Transverse colon (tissue), 4 donors: ENCODE results near the gene NUP43. TPM values are rescaled to one million over a fixed set of nuclear protein-coding genes. Genes with fewer than 3 reads are reported as not detected.

ENCODE experiments used
- DNase-seq: peaks from one replicate; pipeline ENCODE4 v3.0.0-alpha.2; 2019
- H3K27ac ChIP-seq, 4 donors: fragments of 200-600 bp; sonication (generic); 2 replicates each; pipeline ENCODE4 v1.5.1; 2016 to 2018; ENCODE audit warnings: inconsistent platforms in 4 of 4
- H3K27me3 ChIP-seq: fragments of 200-600 bp; sonication (generic); 2 replicates; pipeline ENCODE4 v1.5.1; 2017; ENCODE audit warnings: inconsistent platforms
- H3K36me3 ChIP-seq, 4 donors: fragments of 200-600 bp; sonication (generic); 2 replicates each; pipeline ENCODE4 v1.5.1; 2017 to 2019; ENCODE audit warnings: inconsistent platforms in 4 of 4
- H3K4me1 ChIP-seq, 4 donors: fragments of 200-600 bp; sonication (generic); 2 replicates each; pipeline ENCODE4 v1.5.1; 2017 to 2020; ENCODE audit warnings: inconsistent platforms in 4 of 4
- H3K4me3 ChIP-seq, 4 donors: fragments of 200-600 bp; sonication (generic); 1 replicate in 1 of 4; 2 replicates in 3 of 4; pipeline versions ENCODE4 v1.5.1 to v1.6.1; 2017 to 2019; ENCODE audit warnings: inconsistent platforms in 4 of 4
- H3K9me3 ChIP-seq, 2 donors: fragments of 200-600 bp; sonication (generic); 2 replicates each; pipeline ENCODE4 v1.5.1; 2017 to 2019; ENCODE audit warnings: inconsistent platforms in 2 of 2
- EP300 ChIP-seq: sonication (generic); formaldehyde crosslinking; IDR thresholded peaks from one replicate; pipeline ENCODE4 v1.6.1; 2017; ENCODE audit warnings: antibody characterized with exemption, low read depth
- POLR2A ChIP-seq: fragments of 450-650 bp; IDR thresholded peaks from one replicate; pipeline ENCODE4 v1.6.1; 2016; ENCODE audit warnings: antibody characterized with exemption, mild to moderate bottlenecking, moderate library complexity
- POLR2AphosphoS5 ChIP-seq, 3 donors: sonication (generic); formaldehyde crosslinking; IDR thresholded peaks; one replicate each; pipeline ENCODE4 v1.6.1; 2016; ENCODE audit warnings: antibody characterized with exemption in 3 of 3
- WGBS, 2 donors: methylation state at CpG; one replicate each; pipeline ENCODE4 v1.1.5; 2018; ENCODE audit warnings: low coverage in 1 of 2; 5-methylcytosine and 5-hydroxymethylcytosine counted together
- in situ Hi-C, 4 donors: fragments of 200-750 bp; cut with MboI; loops; one replicate each; pipeline versions ENCODE4 v1.15.0 to v1.15.1; 2017; ENCODE audit warnings: low sequenced_read_pairs in 3 of 4, low pct_ligation_motif_present in 1 of 4, low pct_unique_long_range_greater_than_20kb in 1 of 4
- intact Hi-C: fragments of 100-400 bp; cut with DNase I; formaldehyde crosslinking; loops from one replicate; pipeline ENCODE4 v1.15.1; 2023; ENCODE audit warnings: low total_unique reads
- total RNA-seq, 4 donors: library from RNA; depleted of rRNA; stranded (reverse); fragments of >200 nt; gene quantifications; one replicate each; pipeline ENCODE4 v1.1.0, GENCODE V29; 2016
- TF ChIP-seq, protein P1 (sequence below), 5 experiments: fragments of 200-600 bp in 3 of 5; fragments of 450-650 bp in 2 of 5; sonication (generic) in 3 of 5; IDR thresholded peaks; 1 replicate in 2 of 5; 2 replicates in 3 of 5; pipeline ENCODE4 v1.5.1; 2016 to 2017; ENCODE audit warnings: antibody characterized with exemption in 5 of 5, inconsistent platforms in 3 of 5, mild to moderate bottlenecking in 2 of 5, moderate library complexity in 1 of 5

Gene NUP43
- total RNA-seq, 4 donors from 2014 or later = 14.7 to 54.3 (median 29.3) TPM

DNA sequence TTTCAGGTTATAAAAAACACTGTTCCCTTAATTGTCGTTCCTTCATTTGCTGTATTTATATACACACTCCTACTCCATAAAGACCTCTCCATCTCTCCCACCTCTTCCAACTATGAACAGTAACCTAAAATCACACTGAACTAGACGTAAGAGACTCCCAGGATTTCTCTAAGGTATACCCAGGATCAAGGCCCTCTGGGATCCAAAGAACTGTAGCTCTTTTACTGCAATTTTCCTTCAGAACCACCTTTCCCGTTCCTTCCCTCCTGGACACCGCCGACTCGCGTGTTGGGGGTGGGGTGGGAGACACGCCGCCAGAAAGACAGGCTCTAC is 29.1 kb downstream of the NUP43 start:
- Histone ChIP-seq H3K27me3 (no peaks in the 10 kb centered on the region), H3K36me3 (no peaks in the 10 kb centered on the region), H3K4me3 (peak overlapping the region; percentile 72 to 84 (median 78)), H3K27ac (peak overlapping the region; percentile 96 to 99 (median 97)), H3K4me1 (peaks cover 4 to 36% (median 17%) of the 10 kb centered on the region in 4 donors), H3K9me3 (no peaks in the 10 kb centered on the region)
- DNase-seq = no peak
- WGBS, 2 donors = 0% methylated on average over 9 of the region's 9 CpGs; no CpG with 5 or more reads in 1 of the 2 donors
- TF ChIP-seq EP300 = no peak
- TF ChIP-seq, protein P1, sequence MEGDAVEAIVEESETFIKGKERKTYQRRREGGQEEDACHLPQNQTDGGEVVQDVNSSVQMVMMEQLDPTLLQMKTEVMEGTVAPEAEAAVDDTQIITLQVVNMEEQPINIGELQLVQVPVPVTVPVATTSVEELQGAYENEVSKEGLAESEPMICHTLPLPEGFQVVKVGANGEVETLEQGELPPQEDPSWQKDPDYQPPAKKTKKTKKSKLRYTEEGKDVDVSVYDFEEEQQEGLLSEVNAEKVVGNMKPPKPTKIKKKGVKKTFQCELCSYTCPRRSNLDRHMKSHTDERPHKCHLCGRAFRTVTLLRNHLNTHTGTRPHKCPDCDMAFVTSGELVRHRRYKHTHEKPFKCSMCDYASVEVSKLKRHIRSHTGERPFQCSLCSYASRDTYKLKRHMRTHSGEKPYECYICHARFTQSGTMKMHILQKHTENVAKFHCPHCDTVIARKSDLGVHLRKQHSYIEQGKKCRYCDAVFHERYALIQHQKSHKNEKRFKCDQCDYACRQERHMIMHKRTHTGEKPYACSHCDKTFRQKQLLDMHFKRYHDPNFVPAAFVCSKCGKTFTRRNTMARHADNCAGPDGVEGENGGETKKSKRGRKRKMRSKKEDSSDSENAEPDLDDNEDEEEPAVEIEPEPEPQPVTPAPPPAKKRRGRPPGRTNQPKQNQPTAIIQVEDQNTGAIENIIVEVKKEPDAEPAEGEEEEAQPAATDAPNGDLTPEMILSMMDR (IDR thresholded peaks at IDR 0.05) = no peak
- TF ChIP-seq POLR2A = no peak
- no peak for TF ChIP-seq POLR2AphosphoS5 (IDR thresholded peaks at IDR 0.05)
- in situ Hi-C loops (loop anchor here in 1 of 4 donors (25.0 kb wide), 1 partner anchor 155 kb away; the partner anchor contains the start of gene GINM1), intact Hi-C loops (no loop called here)

DNA sequence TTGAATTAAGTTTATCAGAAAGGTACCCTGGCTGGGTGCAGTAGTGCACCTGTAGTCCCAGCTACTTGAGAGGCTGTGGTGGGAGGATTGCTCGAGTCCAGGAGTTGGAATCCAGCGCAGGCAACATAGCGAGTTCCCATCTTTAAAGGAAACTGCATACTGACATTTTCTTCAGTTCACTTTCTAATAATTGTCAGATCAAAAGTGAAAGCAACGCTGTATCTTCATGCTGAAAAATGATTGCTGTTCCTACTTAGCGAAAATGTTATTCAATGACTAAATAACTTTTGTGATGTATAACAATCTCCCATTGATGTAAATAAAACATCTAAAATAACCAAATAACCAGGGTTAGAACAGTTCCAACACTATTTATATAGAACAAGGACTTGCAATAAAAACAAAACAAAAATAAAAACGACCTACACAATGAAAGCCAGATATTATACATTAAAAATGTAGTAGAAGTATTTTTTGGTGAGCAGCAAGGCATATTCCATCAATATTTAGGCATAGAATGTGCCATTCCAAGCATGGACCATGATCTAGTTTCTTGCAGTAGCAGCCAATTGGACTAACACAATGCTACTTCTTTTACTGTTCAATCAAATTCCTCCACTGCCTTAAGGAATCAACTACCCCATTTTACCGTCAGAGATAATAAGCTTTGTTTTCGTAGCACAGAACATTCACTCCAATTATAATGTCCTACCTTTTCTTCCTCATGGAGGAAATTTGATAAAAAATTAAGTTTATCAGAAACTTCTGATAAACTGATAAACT is 30.0 kb downstream of the NUP43 start:
- in situ Hi-C loops = loop anchor here in 1 of 4 donors (25.0 kb wide), 1 partner anchor 154 kb away; the partner anchor contains the start of gene GINM1
- Histone ChIP-seq H3K9me3 (no peaks in the 10 kb centered on the region), H3K36me3 (no peaks in the 10 kb centered on the region), H3K27me3 (no peaks in the 10 kb centered on the region), H3K4me3 (peak overlapping the region in 3 of 4 donors; percentile 75 to 84 (median 80)), H3K27ac (peak overlapping the region; percentile 96 to 99 (median 97)), H3K4me1 (peaks cover 4 to 38% (median 17%) of the 10 kb centered on the region in 4 donors)
- 6 to 7% methylated on average over 7 to 8 of the region's 8 CpGs for WGBS, 2 donors
- DNase-seq = no peak
- no peak for TF ChIP-seq EP300
- TF ChIP-seq POLR2AphosphoS5 (IDR thresholded peaks at IDR 0.05) = no peak
- TF ChIP-seq, protein P1 (IDR thresholded peaks at IDR 0.05) = no peak
- no peak for TF ChIP-seq POLR2A
- intact Hi-C loops = no loop called here

DNA sequence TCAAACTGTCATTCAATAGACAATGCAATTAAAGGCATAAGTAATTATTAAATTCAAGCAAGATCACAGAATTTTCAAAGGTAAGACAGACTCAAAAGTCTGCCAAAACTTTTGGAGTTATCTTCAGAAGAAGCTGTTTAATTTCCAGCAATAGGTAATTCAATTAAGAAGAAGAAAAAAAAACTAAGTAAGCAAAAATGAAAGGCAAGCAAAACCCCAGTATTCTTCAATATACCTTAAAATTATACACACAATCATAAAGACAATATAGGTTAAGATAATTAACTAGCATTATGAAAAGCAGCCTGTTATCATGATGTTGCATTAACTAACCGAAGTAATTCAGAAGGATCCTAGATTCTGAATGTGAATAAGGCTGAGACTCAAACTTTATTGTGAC is 31.9 kb downstream of the NUP43 start:
- no peak overlapping the region for H3K4me3 ChIP-seq
- no peaks in the 10 kb centered on the region for H3K27me3 ChIP-seq
- in situ Hi-C loops = loop anchor here in 1 of 4 donors (25.0 kb wide), 1 partner anchor 152 kb away; the partner anchor contains the start of gene GINM1
- peaks cover 4 to 48% (median 20%) of the 10 kb centered on the region in 4 donors for H3K4me1 ChIP-seq
- intact Hi-C loops = no loop called here
- H3K36me3 ChIP-seq = no peaks in the 10 kb centered on the region
- DNase-seq = no peak
- no peak overlapping the region for H3K27ac ChIP-seq
- H3K9me3 ChIP-seq = no peaks in the 10 kb centered on the region
- 93 to 94% methylated on average over 1 of the region's 1 CpG for WGBS, 2 donors
- TF ChIP-seq, protein P1 (IDR thresholded peaks at IDR 0.05) = no peak

DNA sequence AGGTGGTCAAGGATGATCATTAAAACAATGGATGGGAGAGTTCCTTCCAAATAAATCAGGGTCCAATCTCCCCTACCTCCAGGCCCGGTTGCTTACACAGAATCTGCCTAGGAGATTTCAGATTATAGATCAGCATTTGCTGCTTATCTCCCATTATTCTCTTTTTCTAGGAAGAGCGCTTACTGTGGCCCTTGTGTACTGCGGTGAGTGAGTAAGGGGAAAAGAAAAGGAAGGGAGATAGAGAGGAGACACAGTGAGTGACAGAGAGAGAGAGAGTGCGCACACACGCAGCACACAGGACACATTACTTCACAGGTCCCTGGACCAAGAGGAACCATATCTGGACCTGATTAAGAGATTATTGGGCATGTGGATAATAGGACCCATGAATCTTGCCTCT is 34.6 kb downstream of the NUP43 start:
- TF ChIP-seq POLR2A (no peak), POLR2AphosphoS5 (IDR thresholded peaks at IDR 0.05) (no peak), EP300 (no peak)
- TF ChIP-seq, protein P1 (IDR thresholded peaks at IDR 0.05) = no peak
- DNase-seq = no peak
- WGBS, 2 donors = 96 to 100% methylated on average over 1 to 5 of the region's 5 CpGs
- Histone ChIP-seq H3K4me1 (peaks cover 4 to 49% (median 20%) of the 10 kb centered on the region in 4 donors), H3K27me3 (no peaks in the 10 kb centered on the region), H3K36me3 (no peaks in the 10 kb centered on the region), H3K27ac (no peak overlapping the region), H3K9me3 (no peaks in the 10 kb centered on the region), H3K4me3 (no peak overlapping the region)
- in situ Hi-C loops = loop anchor here in 1 of 4 donors (25.0 kb wide), 1 partner anchor 149 kb away; the partner anchor contains the start of gene GINM1
- intact Hi-C loops = no loop called here
